ENCODE data around the gene CNTROB. TPM values are rescaled to one million over a fixed set of nuclear protein-coding genes. Genes with fewer than 3 reads are reported as not detected.

The CNTROB gene, protein sequence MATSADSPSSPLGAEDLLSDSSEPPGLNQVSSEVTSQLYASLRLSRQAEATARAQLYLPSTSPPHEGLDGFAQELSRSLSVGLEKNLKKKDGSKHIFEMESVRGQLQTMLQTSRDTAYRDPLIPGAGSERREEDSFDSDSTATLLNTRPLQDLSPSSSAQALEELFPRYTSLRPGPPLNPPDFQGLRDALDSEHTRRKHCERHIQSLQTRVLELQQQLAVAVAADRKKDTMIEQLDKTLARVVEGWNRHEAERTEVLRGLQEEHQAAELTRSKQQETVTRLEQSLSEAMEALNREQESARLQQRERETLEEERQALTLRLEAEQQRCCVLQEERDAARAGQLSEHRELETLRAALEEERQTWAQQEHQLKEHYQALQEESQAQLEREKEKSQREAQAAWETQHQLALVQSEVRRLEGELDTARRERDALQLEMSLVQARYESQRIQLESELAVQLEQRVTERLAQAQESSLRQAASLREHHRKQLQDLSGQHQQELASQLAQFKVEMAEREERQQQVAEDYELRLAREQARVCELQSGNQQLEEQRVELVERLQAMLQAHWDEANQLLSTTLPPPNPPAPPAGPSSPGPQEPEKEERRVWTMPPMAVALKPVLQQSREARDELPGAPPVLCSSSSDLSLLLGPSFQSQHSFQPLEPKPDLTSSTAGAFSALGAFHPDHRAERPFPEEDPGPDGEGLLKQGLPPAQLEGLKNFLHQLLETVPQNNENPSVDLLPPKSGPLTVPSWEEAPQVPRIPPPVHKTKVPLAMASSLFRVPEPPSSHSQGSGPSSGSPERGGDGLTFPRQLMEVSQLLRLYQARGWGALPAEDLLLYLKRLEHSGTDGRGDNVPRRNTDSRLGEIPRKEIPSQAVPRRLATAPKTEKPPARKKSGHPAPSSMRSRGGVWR
- polyA plus RNA-seq (2012; ENCODE audit: insufficient read depth, insufficient read length) = 95.8 TPM

DNA sequence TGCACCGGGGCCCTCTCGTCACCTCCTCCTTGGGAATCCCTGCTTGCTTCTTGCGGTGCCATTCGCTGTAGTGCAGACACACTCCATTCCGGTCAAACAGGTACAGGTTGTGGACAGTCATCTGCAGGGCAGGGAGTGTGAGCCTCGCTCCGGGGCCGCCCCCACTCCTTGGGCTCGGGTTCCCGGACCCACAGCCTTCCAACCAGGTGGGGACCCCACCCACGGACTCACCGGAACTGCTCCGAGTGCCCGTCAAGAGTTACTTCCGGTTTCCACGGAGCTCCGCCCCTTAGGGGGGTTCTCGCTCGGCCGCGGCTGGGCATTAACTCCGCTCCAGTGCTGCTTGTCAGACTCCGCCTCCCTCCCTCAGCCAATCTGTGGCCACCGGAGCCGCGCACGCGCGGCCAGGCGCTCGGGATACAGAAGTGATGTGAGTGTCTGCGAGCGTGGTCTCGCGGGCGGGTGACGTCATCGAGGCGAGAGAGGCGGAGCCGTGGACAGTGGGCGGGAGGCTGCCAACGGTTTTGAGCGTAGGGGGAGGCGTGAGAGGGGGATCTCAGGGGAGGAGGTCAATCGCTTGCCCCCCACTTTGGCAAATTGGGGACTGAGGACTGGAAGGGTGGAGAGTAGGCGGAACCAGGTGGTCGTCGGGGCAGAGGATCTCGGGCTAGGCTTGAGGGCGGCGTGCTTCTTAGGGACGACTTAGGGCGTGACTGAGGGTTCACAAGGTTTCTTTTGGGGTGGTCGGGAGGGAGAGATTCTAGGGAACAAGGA lies at the start of gene CNTROB, which contains the start of gene TRAPPC1:
Gene CNTROB, plus strand, starts transcription at position 498 of the 774 bp plus-strand sequence. CDS start 874 bp downstream, outside the sequence.
Gene TRAPPC1, minus strand, starts transcription at position 238 of the 774 bp plus-strand sequence. Its CDS starts 117 bp downstream, at position 121.
- peak within 1 kb of the TSS; percentile 98 for H3K4me3 ChIP-seq (ENCODE audit: low read length)
- peak; percentile 98 for DNase-seq (ENCODE audit: low read depth, low spot score)

DNA sequence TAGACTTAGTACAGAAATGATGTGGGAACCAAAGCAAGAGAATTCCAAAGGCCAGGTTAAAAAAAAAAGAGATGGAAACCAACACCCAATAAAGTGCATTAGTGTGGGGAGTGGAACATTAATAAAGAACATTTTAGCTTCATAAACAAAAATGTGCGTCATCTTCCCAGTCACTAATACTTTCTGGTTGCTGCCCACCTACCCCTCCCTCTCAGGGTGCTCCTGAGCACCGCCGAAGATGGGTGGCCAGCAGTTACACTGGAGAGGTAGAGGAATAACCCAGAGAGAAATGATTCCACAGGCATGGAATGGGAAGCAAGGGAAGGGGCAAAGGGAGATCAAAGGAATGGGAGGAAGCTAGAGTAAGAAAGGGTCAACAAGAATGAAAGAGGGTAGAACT lies 49.4 kb upstream of the CNTROB start:
- DNase-seq (ENCODE audit: low read depth, low spot score) = no peak
- H3K4me3 ChIP-seq (ENCODE audit: low read length) = no peak overlapping the region

DNA sequence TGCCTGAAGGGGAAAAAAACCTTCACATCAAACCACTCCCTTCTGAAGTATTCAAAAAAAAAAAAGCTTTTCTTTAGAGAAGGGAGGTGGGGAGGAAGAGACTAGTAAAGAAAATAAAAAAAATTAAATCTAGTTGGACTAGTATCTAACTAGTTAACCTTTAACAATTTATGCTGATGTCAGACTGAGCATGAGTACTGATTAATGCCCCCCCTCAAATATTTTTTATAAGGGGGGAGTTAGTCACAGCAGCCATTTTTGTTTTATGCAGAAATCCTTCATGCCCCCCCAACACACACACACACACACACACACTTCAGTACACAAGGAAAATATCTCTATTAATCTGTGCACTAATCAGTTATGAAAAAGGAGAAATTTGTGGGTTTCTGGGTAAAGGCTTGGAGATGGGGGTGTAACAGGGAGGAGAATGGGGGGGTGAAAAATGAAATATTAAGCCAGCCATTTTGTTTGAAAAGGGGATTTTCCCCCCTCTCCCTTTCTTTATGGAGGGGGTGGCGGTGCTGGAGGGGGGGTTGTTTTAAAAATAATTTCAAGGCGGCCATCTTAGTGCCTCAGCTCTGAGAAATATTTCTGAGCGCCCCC lies 48.1 kb upstream of the CNTROB start:
- no peak for DNase-seq (ENCODE audit: low read depth, low spot score)
- peak overlapping the region; percentile 55 for H3K4me3 ChIP-seq (ENCODE audit: low read length)

DNA sequence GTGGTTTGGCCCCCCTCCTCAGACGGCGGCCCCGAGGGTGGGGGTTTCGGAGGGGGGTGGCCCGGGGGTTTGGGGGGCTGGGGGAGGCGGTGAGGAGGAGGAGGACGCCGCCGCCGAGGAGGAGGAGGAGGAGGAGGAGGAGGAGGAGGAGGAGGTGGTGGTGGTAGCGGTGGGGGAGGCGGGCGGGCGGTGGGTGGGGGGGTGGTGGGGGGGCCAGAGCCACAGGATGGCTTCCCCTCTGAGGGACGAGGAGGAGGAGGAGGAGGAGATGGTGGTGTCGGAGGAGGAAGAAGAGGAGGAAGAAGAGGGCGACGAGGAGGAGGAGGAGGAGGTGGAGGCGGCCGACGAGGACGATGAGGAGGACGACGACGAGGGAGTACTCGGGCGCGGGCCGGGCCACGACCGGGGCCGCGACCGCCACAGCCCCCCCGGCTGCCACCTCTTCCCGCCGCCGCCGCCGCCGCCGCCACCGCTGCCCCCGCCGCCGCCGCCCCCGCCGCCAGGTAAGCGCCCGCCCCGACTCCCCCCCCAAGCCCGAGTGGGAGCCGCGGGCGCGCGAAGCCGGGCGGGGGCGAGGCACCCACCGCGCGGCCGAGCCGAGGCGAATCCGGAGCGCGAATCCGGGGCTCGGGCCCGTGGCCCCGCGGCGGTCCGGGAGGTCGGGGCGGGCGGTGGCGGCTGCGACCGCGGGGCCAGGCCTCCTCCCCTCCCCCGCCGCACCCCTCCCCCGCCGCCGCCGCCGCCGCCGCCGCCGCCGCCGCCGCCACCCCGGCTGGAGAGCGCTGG lies 47.2 kb upstream of the CNTROB start:
- DNase-seq (ENCODE audit: low read depth, low spot score) = no peak
- H3K4me3 ChIP-seq (ENCODE audit: low read length) = peak overlapping the region; percentile 89

- no peak for DNase-seq (ENCODE audit: low read depth, low spot score)
- H3K4me3 ChIP-seq (ENCODE audit: low read length) = peak overlapping the region; percentile 89
Measured at GRCh38 chr17:7885367-7886226, 46.4 kb upstream of the CNTROB start.

DNA sequence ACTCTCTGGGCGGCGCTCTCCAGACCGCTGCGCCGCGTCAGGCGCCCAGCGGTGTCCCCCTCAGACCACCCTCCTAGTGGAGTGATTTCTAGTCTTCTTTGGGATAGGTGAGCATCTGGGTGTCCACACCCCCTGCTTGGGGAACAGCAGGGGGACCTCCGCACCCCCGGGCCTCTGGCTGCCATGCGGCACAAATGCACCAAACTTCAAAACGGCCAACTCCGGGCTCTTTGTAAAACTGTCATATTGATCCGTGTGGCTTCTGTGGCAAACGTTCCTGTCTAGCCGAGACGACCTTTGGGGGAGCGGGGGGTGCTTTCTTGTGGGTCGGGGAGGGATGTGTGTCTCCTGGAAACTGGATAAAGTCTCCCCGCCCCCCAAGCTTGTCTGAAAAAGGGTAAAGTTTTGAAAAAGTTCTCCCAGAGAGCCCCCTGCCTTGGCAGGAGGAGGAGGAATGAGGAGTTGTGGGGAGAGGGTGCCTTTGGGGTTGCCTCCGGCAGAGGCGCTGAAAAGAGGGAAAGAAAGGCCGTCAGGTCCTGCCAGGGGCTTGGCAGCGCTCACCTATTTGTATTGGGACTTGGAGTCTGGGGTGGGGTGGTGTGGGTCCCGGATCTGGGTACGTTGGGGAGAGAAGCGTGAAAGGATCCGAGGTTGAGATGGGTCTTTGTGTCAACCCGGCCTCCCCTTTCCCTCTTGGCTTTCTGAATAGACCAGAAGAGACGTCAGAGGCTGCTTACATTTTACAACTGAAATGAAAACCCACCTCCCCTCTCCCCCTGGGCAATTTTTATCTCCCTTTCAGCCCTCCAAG lies 45.6 kb upstream of the CNTROB start:
- peak overlapping the region; percentile 89 for H3K4me3 ChIP-seq (ENCODE audit: low read length)
- peak; percentile 78 for DNase-seq (ENCODE audit: low read depth, low spot score)

GRCh38 chr17:7887038-7887481 lies 44.9 kb upstream of the CNTROB start:
- peak; percentile 99 for DNase-seq (ENCODE audit: low read depth, low spot score)
- H3K4me3 ChIP-seq (ENCODE audit: low read length) = peak overlapping the region; percentile 89

- DNase-seq (ENCODE audit: low read depth, low spot score) = no peak
- peak overlapping the region; percentile 89 for H3K4me3 ChIP-seq (ENCODE audit: low read length)
Measured at GRCh38 chr17:7887482-7888183, 44.4 kb upstream of the CNTROB start.

GRCh38 chr17:7888184-7888920 lies 43.7 kb upstream of the CNTROB start, which contains the start of gene CHD3:
Gene CHD3 (plus strand): TSS chr17:7888789. CDS start chr17:7889001, 212 bp downstream.
- DNase-seq (ENCODE audit: low read depth, low spot score) = no peak
- peak within 1 kb of the TSS; percentile 89 for H3K4me3 ChIP-seq (ENCODE audit: low read length)

- DNase-seq (ENCODE audit: low read depth, low spot score) = no peak
- H3K4me3 ChIP-seq (ENCODE audit: low read length) = no peak overlapping the region
Measured at GRCh38 chr17:7889166-7889955, 42.6 kb upstream of the CNTROB start.

GRCh38 chr17:7893187-7893880 lies 38.7 kb upstream of the CNTROB start:
- DNase-seq (ENCODE audit: low read depth, low spot score) = no peak

DNA sequence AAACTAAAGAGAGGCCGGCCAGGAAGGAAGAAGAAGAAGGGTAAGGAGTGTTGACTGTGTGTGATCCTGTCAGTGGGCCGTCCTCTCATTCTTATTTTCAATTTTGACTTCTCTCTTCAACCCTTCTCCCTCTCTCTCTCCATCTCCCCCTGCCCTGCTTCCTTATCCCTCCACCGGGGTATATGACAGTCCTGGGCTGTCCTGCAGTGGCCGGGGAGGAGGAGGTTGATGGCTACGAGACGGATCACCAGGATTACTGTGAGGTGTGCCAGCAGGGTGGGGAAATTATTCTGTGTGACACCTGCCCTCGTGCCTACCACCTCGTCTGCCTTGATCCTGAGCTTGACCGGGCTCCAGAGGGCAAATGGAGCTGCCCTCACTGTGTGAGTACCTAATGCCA lies 37.8 kb upstream of the CNTROB start:
- H3K4me3 ChIP-seq (ENCODE audit: low read length) = no peak overlapping the region
- DNase-seq (ENCODE audit: low read depth, low spot score) = no peak

More at GRCh38 chr17:7893187-7893880, 38.7 kb upstream of the CNTROB start:
- H3K4me3 ChIP-seq (ENCODE audit: low read length) = no peak overlapping the region

GRCh38 chr17:7894866-7895265 lies 37.1 kb upstream of the CNTROB start:
- no peak for DNase-seq (ENCODE audit: low read depth, low spot score)
- H3K4me3 ChIP-seq (ENCODE audit: low read length) = no peak overlapping the region
